Fibroblast of mammary gland (primary cell): Measurements from ENCODE around the gene LOXL3.

Source experiments
- DNase-seq: peaks from one replicate; pipeline ENCODE4 v3.0.0-alpha.2; 2010; ENCODE audit warnings: low read depth
- H3K4me3 ChIP-seq: 2 replicates; pipeline ENCODE4 v1.5.1; 2011; ENCODE audit warnings: low read depth, mild to moderate bottlenecking, low read length, moderate library complexity; ENCODE audit not compliant: control insufficient read depth
- TF ChIP-seq, protein P1 (sequence below): conservative IDR thresholded peaks from 2 replicates; pipeline ENCODE4 v1.5.1; 2011; ENCODE audit warnings: low read depth, low read length, inconsistent platforms; ENCODE audit not compliant: control insufficient read depth, insufficient read depth

Gene LOXL3, protein sequence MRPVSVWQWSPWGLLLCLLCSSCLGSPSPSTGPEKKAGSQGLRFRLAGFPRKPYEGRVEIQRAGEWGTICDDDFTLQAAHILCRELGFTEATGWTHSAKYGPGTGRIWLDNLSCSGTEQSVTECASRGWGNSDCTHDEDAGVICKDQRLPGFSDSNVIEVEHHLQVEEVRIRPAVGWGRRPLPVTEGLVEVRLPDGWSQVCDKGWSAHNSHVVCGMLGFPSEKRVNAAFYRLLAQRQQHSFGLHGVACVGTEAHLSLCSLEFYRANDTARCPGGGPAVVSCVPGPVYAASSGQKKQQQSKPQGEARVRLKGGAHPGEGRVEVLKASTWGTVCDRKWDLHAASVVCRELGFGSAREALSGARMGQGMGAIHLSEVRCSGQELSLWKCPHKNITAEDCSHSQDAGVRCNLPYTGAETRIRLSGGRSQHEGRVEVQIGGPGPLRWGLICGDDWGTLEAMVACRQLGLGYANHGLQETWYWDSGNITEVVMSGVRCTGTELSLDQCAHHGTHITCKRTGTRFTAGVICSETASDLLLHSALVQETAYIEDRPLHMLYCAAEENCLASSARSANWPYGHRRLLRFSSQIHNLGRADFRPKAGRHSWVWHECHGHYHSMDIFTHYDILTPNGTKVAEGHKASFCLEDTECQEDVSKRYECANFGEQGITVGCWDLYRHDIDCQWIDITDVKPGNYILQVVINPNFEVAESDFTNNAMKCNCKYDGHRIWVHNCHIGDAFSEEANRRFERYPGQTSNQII

DNA sequence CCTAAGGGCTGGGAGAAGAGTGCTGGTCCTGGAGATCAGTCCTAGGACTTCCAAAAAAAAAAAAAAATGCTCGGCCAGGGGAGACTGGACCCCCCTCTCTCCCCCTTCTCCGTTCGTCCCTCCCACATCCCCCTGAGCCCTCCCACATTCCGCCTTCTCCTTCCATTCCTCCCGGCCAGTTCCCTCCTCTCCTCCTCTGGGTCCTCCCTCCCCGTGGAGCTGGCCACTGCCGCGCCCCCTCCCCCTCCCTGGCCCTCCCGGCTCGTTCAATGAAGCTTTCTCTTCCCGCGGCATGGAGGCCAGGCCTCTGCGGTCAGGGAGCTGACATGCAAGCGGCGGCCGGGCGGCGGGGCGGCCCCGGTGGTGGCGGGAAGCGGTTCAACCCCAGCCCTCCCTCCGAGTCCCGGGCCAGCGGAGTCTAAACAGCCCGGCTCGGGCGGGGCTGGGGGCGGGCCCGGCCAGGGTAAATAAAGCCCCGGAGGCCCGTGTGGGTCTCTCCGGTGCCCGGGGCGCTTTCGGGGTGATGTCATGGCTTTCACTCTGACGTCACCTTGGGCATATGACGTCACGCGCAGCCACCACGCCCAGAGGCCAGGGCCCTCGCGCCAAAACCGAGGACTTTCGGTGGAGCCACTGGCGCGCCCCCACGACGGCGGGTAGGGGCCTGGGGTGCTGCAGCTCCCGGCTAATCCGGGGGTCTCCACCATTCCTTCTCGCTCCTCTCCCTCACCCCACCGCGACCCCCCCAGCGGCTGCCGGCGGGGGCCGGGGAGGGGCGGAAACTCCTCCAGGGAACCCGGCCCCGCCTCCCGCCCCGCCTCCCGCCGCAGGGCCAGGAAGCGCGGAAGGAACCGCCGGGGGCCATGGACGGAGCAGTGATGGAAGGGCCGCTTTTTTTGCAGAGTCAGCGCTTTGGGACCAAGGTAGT is at the start of gene LOXL3, which contains the start of gene DOK1:
Gene LOXL3, minus strand, starts transcription at position 51 of the 928 bp plus-strand sequence. CDS start 1,308 bp downstream, outside the sequence.
Gene DOK1, plus strand, starts transcription at position 829 of the 928 bp plus-strand sequence. Its CDS starts 35 bp downstream, at position 864.
- TF ChIP-seq, protein P1, sequence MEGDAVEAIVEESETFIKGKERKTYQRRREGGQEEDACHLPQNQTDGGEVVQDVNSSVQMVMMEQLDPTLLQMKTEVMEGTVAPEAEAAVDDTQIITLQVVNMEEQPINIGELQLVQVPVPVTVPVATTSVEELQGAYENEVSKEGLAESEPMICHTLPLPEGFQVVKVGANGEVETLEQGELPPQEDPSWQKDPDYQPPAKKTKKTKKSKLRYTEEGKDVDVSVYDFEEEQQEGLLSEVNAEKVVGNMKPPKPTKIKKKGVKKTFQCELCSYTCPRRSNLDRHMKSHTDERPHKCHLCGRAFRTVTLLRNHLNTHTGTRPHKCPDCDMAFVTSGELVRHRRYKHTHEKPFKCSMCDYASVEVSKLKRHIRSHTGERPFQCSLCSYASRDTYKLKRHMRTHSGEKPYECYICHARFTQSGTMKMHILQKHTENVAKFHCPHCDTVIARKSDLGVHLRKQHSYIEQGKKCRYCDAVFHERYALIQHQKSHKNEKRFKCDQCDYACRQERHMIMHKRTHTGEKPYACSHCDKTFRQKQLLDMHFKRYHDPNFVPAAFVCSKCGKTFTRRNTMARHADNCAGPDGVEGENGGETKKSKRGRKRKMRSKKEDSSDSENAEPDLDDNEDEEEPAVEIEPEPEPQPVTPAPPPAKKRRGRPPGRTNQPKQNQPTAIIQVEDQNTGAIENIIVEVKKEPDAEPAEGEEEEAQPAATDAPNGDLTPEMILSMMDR: no peak
- peak; percentile 84 for DNase-seq
- peak within 1 kb of the TSS; percentile 98 for H3K4me3 ChIP-seq

DNA sequence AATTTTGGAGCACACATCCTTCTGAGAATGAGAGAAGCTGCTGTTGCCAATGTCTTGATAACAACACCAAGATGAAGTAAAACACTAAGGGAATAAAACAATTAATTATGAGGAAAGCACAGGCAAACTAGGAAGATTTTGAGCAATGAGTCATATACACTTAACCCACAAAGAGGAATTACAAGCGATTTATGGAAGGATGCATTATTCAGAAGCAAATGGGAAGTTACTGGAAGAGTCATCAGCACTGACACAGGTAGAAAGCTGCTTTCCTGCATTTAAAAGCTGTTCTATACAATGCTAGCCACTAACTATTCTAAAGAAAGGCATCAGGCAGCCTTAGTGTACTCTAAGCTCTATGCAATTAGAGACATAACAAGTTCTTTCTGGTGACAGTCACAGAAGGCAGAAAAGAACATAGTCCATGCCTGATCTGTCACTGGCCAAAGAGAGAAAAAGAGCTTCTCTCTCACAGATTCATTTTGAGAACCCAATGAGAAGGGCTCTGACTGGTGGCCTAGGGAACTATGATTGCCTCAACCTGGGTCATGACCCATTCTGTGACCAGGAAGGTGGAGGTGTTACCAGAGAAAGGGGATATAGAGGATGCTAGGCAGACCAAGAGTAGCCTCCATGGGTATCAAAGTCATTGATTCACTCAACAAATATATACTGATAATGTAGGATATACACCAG is 49.0 kb upstream of the LOXL3 start:
- TF ChIP-seq, protein P1: no peak
- H3K4me3 ChIP-seq: no peak overlapping the region
- peak; percentile 75 for DNase-seq

DNA sequence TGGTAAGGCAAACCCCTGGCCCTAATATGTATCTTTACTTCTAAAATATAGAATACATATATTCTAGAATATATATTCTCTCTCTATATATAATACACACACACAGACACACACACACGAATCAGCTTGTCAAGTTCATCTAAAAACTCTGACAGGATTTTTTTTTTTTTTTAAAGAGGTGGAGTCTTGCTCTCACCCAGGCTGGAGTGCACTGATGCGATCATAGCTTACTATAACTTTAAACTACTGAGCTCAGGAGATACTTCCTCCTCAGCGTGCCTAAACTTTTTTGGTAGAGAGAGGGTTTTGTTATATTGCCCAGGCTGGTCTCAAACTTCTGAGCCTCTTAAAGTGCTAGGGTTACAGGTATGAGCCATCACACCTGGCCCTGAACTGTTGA is 45.9 kb upstream of the LOXL3 start:
- no peak for DNase-seq
- no peak overlapping the region for H3K4me3 ChIP-seq
- TF ChIP-seq, protein P1: no peak

DNA sequence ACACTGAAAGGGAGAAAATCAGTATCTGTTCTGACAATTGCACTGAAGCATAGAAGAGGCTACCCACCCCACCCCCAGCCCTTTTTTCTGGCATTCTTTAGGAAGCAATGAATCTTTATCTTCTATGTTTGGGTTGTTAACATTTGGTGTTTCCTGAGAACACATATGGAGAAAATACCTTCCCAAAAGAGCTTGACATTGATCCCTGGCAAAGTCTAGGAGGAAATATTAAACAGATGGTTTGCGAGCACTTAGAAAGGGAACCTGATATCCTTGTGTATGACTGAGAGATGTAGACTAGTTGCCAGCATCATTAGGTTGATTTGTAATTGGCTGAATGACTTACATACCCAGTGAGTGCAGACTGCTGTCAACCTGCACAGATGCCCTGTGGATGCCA is 43.7 kb upstream of the LOXL3 start:
- TF ChIP-seq, protein P1: no peak
- no peak overlapping the region for H3K4me3 ChIP-seq
- peak; percentile 36 for DNase-seq

DNA sequence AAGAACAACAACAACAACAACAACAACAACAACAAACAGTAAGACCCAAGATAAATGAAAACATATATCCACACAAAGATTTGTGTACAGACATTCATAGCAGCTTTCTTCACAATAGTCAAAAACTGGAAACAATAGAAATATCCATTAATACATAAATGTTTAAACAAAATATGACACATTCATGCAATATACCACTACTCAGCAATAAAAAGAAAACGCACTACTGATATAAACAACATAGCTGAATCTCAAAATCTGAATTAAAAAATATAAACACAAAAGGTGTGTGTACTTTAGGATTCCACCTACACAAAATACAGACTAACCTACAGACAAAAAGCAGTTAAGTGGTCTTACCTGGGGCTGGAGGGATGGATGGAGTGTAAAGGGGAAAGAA is 42.8 kb upstream of the LOXL3 start:
- no peak for DNase-seq
- TF ChIP-seq, protein P1: no peak
- H3K4me3 ChIP-seq: no peak overlapping the region
